MM.1S (cell line): Measurements from ENCODE around the gene HABP4.

Experiments
- CTCF ChIP-seq: fragments of 300-600 bp; sonication (generic); IDR thresholded peaks from 2 replicates; pipeline ENCODE4 v1.5.1; 2016; ENCODE audit warnings: antibody characterized with exemption, low read length, mixed read lengths
- EZH2phosphoT487 ChIP-seq: fragments of 300-600 bp; sonication (generic); IDR thresholded peaks from 2 replicates; pipeline ENCODE4 v1.6.1; 2018; ENCODE audit warnings: antibody characterized with exemption, low read length

- no peak for TF ChIP-seq CTCF
- no peak for TF ChIP-seq EZH2phosphoT487
Measured at GRCh38 chr9:96509848-96510247, 59.9 kb downstream of the HABP4 start.
